AG08395 (cell line): ENCODE results near the gene CD300E.
A peak's percentile ranks its signal among the peaks of the same experiment; 100 is the strongest.
"Not testable (repeated sequence)": the region's sequence is repeated elsewhere in the genome, so short reads cannot be mapped to it uniquely, and the experiment has no call there.

Source experiments
- DNase-seq: peaks from one replicate; pipeline ENCODE4 v3.0.0; 2012; ENCODE audit warnings: mixed read lengths, low spot score

CD300E gene

DNA sequence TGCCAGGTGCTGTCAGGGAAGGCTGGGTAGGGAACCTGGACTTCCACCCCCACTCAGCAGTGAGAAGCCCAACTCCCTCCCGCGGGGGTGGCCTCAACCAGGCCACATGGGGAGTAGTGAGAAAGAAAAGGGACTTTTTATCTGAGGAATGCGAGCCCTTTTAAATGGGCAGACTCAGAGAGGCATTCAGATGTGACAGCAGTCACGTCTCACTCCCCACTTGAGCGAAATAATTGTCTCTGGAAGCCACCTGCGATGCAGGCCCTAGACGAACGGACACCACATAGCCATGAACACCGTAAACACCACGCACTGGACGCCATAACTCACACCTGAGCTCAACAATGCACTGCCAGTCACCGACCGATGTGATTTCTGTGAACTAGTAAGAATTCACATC, 11.9 kb upstream of the CD300E start:
- no peak for DNase-seq

GRCh38 chr17:74633326-74633725, 9.8 kb upstream of the CD300E start:
- DNase-seq = no peak

GRCh38 chr17:74632617-74633016, 9.1 kb upstream of the CD300E start:
- no peak for DNase-seq

DNA sequence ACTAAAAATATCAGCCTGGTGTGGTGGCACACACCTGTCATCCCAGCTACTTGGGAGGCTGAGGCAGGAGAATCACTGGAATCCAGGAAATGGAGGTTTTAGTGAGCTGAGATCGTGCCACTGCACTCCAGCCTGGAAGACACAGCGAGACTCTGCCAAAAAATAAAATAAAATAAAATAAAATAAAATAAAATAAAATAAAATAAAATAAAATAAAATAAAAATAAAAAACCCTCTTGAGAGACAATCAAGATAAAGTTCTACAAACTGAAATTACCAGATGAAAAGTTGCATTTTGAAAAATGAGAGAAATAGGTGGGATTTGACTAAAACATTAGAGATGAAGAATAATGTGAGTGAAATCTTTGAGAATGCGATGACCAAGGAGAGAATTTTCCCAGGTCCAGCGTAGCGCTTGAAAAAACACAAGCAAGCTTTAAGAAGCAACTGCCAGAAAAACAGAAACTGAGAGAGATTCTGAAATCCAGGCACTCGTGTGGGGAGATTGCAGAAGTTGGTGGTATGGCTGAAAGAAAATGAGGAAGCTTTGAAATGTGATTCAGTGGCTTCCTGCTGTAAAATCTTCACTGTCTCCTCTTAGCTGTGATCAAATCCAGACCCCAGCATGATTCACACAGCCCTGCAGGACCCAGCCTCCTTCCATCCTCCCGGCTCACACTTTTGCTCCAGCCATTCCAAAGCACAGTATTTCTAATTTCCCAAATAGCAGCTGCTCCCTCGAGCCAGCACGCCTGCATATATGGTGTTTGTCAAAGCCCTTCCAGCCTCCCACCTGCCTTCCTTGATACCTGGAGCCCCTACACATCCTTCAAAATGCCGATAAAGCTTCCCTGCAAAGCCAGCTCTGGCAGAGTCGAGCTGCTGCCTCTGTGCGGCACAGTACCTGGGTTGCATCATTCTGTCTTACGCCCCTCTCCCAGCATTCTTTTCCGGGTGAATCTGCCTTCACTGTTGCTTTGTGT, 8.2 kb upstream of the CD300E start:
- DNase-seq = peak; percentile 37

DNA sequence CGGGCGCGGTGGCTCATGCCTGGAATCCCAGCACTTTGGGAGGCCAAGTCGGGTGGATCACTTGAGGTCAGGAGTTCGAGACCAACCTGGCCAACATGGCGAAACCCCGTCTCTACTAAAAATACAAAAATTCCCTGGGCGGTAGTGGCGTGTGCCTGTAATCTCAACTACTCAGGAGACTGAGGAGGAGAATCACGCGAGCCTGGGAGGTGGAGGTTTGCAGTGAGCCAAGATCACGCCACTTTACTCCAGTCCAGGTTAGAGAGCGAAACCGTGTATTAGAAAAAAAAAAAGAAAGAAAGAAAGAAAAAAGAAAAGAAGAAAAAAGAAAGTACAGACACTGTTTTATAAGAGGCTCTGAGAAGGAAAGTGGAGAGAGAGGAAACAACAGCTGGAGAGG, 6.7 kb upstream of the CD300E start:
- DNase-seq = not testable (repeated sequence)

- DNase-seq = no peak
These were observed 2.1 kb upstream of the CD300E start for GRCh38 chr17:74625661-74626060.

GRCh38 chr17:74624131-74624530, 593 bp upstream of the CD300E start:
- DNase-seq = no peak

DNA sequence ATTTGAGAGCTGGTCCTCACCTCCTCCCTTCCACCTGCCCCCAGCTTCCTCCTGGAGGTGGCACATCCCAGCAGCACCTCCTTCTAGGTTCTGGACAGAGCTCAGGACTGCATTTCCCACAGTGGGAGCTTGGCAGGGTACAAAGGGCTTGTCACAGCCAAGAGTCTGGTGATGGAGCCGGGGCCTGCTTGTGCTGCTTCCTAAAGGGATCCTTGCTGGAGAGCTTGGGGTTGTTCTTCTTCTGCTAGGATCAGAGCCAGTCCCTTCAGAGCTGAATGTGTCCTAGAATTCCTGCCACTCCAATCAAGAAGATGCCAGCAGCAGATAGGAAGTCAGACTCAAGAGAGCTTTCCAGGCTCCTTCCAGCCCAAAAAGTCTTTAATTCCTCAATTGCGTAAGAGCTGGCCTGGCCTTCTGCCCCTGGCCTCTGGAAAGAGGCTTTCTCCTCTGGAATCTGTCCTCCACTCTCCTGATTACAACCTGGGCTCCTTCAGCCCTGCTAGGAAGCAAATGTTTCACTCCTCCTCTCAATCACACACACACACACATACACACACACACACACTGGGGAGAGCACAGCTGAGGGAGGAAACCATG, 4.4 kb downstream of the CD300E start:
- DNase-seq = no peak

- DNase-seq = no peak
These were observed 5.1 kb downstream of the CD300E start for GRCh38 chr17:74618451-74618850.

DNA sequence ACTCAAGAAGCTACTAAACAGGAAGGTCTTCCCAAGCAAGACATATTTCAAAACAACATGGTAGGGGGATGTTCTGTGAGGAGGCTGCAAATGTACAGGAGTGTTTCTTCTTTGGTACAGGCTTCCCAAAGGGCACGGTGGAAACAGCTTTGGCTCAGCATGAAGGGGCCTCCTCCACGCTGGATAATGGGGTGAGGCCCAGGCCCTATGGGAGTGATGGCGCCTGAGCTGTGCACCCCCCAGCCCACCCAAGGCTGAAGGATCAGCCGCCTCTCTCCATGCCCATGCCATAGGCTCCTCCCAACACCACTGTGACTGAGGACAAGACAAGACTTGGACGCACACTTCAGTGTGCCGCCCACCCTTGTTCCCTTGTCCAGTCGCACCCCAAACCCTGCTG, 6.8 kb downstream of the CD300E start:
- no peak for DNase-seq

- DNase-seq = no peak
These were observed 11.5 kb downstream of the CD300E start for GRCh38 chr17:74612046-74612445.

- DNase-seq = no peak
These were observed 13.4 kb downstream of the CD300E start for GRCh38 chr17:74610108-74610507.

DNA sequence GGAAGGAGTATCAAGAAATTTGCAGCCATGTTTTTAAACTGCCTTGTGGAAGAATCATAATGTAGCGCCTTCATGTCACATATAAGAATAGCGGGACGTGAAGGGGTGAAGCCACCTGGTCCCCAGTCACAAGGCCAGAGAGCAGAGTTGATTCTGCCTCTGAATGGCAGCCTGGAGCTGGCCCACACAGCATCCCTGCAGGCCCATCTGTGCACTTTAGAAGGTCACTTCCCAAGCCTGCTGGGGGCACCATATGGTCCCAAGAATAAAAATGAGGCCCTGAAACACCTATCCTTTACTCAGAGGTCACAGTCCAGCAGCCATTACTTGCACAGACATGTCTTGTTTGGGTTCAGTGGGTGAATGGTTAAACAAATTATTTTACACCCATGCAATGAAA, 15.0 kb downstream of the CD300E start:
- no peak for DNase-seq

- DNase-seq = no peak
These were observed 16.3 kb downstream of the CD300E start for GRCh38 chr17:74607221-74607620.

DNA sequence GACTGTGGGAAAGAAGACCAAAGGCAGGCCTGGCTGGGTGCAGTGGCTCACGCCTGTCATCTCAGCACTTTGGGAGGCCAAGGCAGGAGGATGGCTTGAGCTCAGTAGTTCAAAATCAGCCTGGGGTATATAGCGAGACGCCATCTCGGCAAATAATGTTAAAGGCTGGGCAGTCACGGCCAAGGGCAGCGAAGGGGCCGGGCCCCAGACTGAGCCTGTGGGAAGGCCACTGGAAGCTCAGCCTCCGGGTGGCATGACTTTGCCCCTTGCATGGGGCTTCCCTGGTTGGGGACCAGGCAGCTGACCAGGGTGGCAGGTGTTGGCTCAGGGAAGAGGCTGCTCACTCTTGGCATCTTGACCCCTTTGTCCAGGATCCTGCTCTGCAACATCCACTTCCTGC, 17.5 kb downstream of the CD300E start:
- DNase-seq = no peak

GRCh38 chr17:74605361-74605760, 18.2 kb downstream of the CD300E start:
- peak; percentile 89 for DNase-seq

- no peak for DNase-seq
These were observed 18.8 kb downstream of the CD300E start for GRCh38 chr17:74604761-74605160.

GRCh38 chr17:74604200-74604599, 19.3 kb downstream of the CD300E start:
- DNase-seq = no peak

DNA sequence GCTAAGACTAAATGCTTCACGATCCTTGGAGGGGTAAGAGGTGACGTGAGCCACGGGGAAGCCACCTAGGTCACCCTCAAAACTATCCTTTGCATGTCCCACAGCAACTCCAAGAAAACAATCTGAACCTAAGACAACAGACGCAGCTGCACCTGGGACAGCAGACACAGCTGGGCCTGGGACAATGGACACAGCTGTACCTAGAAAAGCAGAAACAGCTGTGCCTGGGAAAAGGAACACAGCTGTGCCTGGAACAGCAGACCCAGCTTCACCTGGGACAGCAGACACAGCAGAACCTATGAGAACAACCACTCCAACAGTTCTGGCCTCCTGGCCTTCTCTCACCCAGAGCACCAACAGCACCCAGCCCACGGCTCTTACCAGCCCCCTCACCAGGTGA, 19.8 kb downstream of the CD300E start:
- DNase-seq = no peak

DNA sequence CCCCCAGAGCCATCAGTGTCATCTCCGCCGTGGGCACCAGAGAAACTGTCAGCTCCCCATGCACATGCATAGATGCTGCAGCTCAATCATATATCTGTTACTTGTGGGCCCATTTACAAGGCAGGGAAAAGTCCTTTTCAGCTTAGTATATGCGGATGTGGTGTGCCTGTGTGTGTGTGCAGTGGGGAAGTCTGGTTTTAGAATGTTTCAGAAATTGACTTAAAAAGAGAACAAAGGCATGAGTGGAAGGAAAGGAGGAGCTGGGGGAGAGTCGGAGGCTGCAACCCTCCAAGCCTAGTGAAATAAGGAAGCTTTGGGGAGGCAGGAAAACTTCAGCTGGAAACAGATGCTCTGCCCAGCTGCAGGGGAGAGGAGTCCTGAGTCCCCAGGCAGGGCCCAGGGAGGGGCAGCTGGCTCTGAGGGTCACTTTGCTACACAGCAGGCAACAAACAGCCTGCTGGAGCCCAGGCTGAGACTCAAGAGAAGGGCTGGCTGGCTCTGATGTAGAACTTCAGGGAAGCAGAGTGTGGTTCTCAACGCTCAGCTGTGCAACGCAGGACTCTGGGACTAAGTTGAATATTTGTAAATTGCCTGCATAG, 20.4 kb downstream of the CD300E start:
- no peak for DNase-seq

DNA sequence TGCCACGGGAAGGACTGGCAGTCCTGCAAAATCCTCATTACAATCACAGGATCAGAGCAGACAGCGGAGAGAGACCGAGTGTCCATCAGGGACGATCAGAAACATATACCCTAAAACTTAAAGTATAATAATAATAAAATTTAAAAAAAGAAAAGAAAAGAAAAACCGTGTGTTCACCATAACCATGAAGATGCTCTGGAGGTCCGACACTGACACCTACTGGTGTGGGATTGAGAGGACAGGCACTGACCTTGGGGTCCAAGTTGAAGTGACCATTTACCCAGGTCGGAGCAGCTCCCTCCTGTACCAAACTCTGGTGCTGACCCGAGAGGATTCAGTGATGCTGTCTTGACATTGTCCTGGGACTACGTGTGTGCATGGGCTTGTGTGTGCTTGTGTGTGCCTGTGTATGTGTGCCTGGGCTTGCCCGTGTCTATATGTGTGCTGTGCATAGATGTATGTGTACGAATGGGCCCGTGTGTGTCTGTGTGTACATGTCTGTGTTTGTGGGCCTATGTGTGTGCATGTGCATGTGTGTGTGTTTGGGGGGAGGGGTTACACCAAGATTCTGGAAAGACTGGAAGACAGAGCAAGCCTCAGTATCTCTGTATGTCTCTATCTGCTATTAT, 21.5 kb downstream of the CD300E start:
- DNase-seq = peak; percentile 65

GRCh38 chr17:74599448-74599939, 24.0 kb downstream of the CD300E start:
- no peak for DNase-seq
